Lung microvascular endothelial cell (primary cell): ENCODE results near the gene HBS1L. TPM values are rescaled to one million over a fixed set of nuclear protein-coding genes. Genes with fewer than 3 reads are reported as not detected.
A peak's percentile ranks its signal among the peaks of the same experiment; 100 is the strongest.

Experiments
- DNase-seq, 2 donors: peaks; one replicate each; pipeline versions ENCODE4 v3.0.0 to v3.0.0-alpha.2; 2010; ENCODE audit warnings: low read depth in 2 of 2
- total RNA-seq: library from RNA; depleted of rRNA; stranded (reverse); fragments of >200 nt; gene quantifications from 2 replicates; pipeline ENCODE4 v1.2.1, GENCODE V29; 2014

The HBS1L gene
- total RNA-seq = 60.8 and 74.8 TPM in 2 replicates

DNA sequence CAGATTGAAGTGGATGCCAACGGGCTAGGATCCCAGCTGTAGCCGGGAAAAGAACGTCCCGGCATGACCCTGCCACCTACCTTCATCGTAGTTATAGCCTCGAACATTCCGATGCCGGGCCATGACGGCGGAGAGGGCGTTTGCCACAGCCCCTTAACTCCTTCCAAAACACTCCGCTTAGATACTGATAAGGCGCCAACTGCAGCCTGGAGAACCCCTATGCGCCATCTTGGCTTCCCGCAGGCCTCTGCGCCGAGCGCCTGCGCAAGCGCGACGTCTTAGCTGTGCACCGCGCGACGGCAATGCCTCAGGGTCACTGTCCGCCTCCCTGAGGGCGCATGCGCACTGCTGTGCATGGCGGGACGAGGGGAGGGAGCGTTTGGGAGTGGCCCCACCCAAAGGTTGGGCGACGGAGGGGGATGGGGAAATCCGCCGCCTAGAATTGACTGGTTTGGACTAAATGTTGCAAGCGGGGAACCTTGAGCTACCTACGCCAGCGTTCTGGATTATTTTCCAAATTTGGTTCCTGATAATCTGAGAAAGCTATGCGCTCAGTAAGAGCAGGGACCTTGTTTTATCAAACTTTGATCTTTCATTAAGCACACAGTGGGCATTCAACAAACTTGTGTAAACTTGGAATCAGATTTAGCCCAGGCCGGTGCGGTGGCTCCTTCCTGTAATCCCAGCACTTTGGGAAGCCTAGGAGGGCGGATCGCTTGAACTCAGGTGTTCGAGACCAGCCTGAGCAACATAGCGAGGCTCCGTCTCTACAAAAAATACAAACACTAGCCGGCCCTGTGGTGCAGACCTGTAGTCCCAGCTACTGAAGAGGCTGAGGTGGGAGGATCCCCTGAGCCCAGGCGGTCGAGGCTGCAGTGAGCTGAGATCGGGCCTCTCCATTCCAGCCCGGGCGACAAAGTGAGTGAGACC is at the start of gene HBS1L:
HBS1L (minus strand) TSS at position 254 of the 930 bp plus-strand sequence; CDS start at position 123, 131 bp downstream.
- DNase-seq = peak; percentile 97

DNA sequence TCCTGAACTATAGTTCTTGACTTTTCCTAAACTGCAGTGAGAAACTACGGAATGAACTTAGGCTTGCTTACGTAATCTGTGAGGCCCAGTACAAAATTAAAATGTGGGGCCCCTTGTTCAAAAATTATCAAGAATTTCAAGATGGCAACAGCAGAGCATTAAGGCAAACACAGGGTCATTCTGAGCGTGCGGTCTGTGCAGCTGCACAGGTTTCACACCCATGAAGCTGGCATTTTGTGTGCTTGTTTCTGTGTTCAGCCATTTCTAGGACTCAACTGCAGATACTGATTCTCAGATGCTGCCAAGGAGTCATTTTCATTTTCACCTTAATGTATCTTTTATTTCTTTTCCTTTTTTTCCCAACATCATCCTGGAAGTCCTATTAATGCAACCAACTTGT is 49.6 kb upstream of the HBS1L start:
- no peak for DNase-seq

DNA sequence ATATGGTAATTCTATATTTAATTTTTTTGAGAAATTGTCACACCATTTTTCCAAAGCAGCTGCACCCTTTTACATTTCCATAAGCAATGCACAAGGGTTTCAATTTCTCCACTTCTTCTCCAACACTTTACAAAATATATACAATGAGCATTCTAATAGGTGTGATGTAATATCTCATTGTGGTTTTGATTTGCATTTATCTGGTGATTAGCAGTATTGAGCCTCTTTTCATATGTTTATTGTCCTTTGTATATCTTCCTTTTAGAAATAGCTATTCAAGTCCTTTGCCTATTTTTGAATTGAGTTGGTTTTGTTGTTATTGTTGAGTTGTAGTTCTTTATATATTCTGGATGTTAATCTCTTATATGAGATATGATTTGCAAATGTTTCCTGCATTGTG is 47.6 kb upstream of the HBS1L start:
- no peak for DNase-seq

DNA sequence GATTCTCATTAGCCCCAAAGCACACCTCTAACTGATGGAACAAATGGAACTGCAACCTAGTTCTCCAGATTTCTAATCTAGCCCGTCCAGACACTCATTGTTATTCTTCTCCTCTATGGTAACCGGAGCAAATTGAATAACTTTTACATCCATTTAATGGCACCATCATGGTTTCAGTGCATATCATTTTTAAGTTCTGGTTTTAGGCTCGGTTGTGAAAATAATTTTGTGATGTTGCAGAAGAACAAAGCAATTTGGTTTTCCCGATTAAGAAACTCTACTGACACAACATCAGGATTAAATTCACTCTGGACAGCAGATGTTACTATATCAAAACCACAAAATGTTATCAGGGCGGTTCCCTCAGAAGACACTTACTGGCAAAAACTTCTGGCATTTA is 42.5 kb upstream of the HBS1L start:
- no peak for DNase-seq

DNA sequence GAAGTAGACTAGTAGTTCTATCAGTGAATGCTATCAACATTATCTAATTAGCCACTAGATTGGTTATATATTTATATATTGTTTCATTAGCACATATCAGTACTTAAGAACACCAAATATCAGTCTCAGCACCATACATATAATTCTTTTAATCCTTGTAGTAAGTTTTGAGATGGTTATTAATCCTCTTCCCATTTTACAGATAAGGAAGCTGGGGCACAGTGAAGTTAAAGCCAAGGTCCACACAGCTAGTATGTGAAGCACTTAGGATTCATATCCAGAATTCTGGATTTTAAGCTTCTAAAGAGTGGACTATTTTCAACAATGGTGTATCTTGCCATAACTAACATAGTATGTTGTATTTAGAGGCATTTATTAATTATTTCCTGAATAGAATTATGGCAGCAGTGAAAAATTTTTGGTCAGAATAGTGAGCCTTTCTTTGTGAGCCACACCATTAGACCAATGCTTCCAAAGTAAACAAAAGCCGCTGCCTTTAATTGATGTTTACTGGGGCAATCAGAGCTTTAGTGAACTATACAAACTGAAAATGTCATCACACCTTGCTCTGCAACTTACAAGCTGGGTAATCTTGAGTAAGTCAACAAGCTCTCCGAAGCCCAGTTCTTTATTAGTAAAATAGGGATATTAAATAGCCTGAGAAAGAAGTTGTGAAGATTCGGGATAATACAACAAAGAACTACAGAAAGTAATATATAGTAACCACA is 41.9 kb upstream of the HBS1L start:
- DNase-seq = no peak

DNA sequence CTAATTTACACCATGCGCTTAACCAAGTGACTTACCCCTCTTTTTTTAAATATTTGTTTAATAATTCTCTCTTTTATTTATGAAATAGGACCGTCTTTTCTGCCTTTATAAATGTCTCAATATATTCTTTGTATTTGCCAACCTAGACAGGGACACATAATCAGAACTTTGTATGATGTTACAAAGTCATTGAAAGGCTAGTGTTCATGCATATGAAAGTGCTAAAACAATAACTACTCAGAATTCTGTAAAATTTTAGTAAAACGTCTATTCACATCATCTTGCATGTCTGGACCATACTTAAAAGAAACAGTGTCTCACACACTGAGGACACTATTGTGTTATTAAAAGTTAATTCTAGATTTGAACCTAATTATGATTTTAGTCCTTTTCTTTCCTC is 41.1 kb upstream of the HBS1L start:
- DNase-seq = no peak

DNA sequence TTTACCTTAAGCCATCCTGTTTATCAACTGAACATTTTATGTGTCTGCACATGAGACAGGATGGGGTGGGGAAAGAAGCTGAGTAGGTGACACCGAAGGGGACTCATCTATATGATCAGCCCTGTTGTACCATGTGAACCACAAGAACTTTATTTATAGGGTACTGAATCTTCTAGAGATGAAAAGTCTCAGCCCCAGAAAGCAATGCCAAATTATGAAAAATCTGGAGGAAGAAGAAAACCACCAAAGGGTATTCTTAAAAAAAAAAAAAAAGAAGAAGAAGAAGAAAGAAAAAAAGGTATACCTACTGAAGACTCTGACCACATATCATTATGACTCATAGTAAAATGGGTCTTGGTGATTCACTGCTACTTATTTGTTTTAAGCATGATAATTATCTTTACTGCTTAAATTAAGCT is 39.8 kb upstream of the HBS1L start:
- no peak for DNase-seq

DNA sequence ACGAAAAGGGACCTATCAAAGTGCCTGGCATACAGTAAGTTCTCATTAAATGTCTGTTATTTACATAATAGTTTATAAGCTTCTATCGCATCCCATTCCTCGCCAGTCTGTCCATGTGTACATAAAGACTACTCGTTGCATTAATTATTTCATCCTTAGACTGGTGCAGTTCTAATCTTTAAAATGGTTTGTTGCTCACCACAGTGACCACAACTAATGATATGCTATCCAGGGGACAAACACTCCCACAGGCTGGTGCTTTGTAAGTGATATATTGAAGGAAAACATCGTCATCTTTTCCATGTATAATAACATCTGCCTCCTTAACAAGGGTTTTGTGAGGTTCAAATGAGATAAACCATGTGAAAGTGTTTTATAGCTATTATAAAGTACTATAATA is 39.0 kb upstream of the HBS1L start:
- DNase-seq = no peak

DNA sequence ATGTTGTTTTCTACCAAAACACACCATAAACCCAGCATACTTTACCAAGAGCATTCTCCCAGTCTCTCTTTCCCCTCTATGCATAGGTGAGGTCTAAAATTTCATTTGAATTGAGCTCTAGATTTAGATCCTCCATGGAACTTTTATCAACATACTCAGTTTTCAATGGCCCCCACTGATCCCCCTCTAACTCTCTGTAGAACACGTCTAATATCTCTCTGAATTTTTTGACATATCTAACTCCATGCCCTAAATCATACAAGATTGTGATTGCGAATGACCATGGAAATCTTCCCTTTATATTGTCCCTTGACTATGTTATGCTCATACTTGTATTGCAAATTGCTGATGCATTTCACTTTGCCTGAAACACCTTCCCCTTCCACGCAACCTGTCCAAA is 38.1 kb upstream of the HBS1L start:
- DNase-seq = no peak

DNA sequence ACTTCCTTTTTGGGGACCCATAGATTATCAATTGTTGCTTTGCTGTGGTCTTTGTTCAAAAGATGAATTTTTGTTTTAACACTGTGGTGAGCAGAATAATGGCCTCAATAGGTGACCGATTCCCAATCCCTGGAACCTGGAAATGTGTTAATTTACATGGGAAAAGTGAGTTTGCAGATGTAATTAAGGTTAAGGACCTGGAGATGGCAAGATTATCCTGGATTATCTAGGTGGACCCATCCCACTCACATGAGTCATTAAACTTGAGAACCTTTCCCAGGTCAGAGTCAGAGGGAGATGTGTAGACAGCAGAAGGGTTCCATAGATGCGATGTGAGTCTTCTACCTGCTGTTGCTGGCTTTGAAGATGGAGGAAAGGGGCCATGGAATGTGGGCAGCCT is 36.2 kb upstream of the HBS1L start:
- DNase-seq = no peak

DNA sequence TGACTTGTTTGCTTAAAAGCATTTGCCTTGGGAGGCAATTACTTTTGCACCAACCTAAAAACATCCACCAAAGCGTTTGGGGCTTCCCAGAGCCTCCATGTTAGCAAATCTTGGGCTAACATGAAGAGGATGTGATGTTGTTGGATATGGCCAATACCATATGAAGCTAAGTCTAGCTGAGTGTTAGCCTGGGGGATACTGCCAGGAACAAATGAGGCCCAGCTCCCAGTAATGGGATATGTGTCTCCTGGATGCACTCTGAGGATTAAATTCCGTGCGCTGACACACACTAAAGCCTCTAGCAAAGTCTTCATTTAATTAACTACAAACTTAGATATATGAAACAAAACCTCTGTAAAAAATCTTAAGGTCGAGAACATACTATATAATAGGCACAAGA is 35.3 kb upstream of the HBS1L start:
- no peak for DNase-seq

DNA sequence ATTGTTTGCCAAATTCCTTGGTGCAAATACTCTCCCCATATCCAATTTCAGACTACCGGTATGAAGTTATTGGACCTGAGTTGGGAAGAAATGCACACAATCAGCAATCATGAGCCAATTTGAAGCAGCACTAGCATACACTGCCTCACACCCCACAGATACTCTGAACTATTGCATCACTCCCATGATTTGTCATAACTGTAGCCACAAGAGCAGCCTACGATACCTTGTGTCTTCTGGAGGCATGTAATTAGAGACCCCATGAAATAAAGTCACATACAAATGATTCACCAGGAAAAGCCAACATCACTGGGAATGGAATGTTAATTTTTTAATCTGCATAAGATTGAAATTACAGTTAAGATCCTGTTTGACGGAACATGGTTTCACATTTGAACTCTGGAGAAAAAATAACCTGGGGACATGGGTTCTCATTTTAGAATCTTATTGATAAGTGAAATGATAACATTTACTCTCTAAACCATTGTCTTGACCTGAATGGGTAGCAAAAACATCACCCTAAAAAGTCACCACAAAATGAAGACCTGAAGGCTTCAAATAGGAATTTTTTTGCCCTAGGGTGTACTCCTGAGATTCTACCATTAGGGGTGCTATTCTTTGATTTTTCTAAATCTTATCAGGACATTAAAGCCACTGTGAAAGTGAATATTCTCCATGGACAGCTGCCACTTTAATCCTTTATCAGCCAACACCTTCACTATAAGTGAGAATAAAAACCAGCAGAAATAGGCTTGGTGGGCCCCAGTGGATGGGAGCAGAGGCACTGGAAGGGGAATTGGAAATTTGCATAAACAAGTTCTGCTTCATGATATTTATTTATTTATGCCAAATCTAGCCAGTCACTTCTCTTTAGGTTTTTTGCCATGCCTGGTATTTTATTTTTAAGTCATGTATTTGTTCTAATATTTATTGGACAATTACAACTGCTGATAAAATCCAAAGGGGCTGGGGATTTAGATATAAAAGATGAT is 34.5 kb upstream of the HBS1L start:
- DNase-seq = peak; percentile 7 to 11

DNA sequence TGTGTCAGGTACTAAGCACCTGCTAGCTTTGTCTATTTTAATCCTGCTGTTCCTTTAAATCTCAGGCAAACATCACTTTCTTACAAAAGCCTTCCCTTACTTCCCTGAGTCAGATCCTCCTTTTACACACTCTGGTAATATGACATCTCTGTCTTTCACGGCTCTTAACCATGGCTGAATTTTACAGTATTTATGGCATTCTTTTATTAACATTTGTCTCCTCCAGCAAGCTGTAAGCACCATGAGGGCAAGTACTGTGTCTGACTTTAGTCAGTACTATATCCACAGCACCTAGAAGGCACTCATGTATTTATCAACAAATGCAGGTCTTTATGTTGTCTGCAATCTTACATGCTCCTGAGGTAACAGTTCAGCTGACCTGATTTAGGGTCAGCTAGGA is 33.7 kb upstream of the HBS1L start:
- no peak for DNase-seq

DNA sequence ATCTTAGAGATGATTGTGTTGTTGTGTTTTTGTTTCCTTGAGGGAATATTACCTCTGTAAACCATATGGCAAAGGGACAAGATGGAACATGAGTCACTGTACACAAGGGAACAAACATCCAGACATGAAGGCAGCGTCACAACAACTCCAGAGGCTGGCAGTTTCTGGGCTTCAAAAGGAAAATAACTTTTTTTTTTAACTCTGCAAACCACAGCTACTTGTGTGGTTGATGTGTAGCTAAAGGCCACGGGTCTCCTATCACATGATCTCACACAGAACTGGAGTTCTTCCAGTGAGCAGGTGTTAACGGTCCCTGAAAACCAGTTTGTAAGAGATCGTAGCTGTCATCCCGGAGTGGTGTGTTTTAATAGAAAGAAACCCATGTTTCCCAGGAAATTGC is 33.2 kb upstream of the HBS1L start:
- DNase-seq = no peak

DNA sequence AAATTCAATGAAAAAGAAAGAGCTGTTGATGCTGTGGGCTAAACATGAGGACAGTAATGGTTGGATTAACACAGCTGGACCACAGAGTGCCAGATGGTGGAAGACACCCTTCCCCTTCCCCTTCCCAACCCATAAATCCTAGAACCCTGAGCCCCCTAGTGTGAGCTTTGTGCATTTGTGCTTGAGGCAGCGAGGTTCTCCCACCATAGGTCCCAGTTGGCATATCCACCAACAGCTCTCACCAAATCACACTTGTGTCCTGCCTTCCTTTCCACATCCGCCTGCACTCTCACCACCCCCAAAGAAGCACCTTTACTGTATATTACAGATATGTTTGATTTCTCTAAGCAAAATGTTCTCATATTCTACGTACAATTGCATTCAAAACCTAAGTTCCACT is 32.8 kb upstream of the HBS1L start:
- DNase-seq = no peak

DNA sequence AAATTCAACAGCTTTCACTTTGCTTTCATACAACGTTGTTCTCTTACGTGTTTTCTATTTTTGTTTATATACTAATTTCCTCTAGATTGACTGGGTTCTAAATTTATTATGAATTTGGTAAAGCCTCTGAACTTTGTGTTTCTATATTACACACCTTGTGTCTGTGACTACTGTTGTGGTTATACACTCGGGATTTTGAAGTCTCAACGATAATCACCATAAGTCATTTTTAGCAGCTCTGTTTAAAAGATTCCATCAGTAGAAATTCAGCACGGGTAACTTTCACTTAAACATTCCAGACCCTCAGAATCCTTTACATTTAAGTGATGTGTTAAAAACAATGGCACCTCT is 31.8 kb upstream of the HBS1L start:
- DNase-seq = no peak

DNA sequence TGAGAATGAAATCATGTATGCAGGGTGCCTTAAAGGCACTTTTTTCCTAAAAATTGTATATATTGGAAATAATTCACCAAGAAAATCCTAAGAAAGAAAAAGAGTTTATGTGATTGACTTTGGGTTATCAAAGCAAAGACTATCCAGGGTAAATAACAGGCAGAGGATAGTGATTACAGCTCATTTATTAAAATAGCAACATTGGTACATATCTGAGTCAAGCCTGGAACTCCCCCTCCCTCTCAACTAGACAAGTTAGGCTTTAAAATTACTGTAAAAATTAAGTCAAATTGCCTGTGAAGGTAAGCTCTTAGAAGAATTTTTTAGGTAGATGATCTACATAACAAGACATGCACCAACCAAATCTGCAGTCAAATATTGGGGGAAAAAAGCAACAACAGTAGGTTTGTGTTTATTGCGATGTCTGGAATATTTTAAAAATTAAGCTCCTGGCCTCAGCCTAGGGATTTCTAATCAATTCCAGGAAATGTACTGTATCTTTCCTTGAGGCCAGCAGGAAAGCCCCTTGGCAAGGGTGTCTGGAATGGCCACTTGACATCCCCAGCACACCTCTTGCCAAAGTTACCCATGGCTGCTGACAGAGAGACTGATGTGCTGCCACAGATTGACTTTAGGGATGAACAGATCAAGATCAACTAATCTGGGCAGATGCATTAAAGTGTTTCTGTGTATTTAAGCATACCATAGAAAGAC is 31.2 kb upstream of the HBS1L start:
- DNase-seq = no peak

DNA sequence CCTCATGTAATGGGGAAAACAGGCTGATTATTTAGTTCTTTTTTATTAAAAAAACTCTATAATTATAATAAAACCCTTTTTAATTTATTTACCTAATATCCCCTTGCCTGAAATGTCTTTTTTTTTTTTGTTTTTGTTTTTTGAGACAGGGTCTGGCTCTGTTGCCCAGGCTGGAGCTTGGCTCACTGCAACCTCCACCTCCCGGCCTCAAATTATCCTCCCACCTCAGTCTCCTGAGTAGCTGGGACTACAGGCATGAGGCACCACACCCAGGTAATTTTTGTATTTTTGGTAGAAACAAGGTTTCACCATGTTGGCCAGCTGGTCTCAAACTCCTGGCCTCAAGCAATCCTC is 30.3 kb upstream of the HBS1L start:
- no peak for DNase-seq

DNA sequence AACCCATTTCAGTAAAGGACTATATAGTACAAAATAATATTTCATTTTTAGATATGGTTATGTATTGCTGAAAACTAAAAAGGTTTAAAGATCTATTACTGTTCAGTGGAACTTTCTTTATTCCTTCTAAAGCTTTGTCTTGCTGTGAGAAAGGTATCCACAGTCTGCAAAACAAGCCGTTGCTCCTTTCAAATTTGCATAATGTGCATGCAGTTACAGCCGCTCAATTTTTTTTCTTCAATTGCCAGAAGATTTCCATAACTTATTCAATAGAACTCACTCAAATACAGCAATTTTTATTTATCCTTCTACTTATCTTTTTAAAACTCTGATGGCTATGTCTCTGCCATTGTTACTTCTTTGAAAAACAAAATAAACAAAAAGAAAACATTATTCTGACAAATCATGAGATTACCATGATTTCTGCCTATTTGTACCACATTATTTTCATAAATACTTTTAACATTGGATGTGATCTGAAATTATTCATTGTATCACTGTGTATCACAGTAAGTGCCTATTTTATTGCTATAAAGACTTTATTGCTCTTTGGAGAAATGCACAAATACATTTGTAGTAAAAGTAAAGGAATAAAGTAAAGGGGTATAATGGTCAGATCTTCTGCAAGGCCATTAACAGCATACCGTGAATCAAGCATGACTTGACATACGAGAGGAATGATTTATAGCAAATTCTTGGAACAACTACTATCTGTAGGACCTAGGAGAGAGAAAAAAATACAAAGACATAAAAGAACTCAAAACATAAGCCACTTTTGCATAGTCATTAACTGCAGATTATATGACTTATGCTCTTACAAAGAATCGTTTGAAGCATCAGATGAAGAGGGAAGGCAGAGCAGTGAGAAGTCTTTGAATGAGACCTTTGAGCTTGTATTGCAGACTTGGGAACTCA is 29.6 kb upstream of the HBS1L start:
- no peak for DNase-seq

DNA sequence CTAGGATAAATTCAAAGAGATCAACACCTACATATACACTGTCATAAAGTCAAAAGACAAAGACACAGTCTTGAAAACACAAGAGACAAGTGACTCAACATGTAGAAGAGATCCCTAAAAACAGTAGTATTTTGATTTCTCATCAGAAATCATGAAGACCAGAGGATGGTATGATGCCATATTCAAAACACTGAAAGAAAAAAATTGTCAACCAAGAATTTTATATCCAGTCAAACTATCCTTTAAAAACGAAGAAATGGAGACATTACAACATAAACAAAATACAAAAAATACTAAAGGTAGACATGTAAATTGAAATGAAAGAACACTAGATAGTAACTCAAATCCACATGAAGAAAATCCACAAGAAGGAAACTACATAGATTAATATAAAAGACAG is 27.3 kb upstream of the HBS1L start:
- no peak for DNase-seq
